CD4-positive, alpha-beta T cell treated with Interferon gamma for 1 hour (primary cell): Measurements from ENCODE around the gene DMRT3.

ENCODE experiments used
- DNase-seq: peaks from one replicate; pipeline ENCODE4 v3.0.0-alpha.2; 2020

The DMRT3 gene

GRCh38 chr9:976258-976942 lies at the start of gene DMRT3:
TSS of gene DMRT3 (plus strand) at chr9:976655. CDS start at chr9:977002, 347 bp downstream.
- no peak for DNase-seq

- DNase-seq: no peak
Measured at GRCh38 chr9:926976-927375, 49.5 kb upstream of the DMRT3 start.

- no peak for DNase-seq
Measured at GRCh38 chr9:928363-929042, 48.0 kb upstream of the DMRT3 start.

- no peak for DNase-seq
Measured at GRCh38 chr9:929719-930118, 46.7 kb upstream of the DMRT3 start.

- no peak for DNase-seq
Measured at GRCh38 chr9:933356-933755, 43.1 kb upstream of the DMRT3 start.

GRCh38 chr9:935348-935965 lies 41.0 kb upstream of the DMRT3 start:
- no peak for DNase-seq

- DNase-seq: no peak
Measured at GRCh38 chr9:942805-943580, 33.5 kb upstream of the DMRT3 start.

GRCh38 chr9:947985-948384 lies 28.5 kb upstream of the DMRT3 start:
- no peak for DNase-seq

GRCh38 chr9:948497-948896 lies 28.0 kb upstream of the DMRT3 start:
- no peak for DNase-seq

GRCh38 chr9:950139-950538 lies 26.3 kb upstream of the DMRT3 start:
- no peak for DNase-seq

GRCh38 chr9:952546-952945 lies 23.9 kb upstream of the DMRT3 start:
- no peak for DNase-seq

GRCh38 chr9:959105-959504 lies 17.4 kb upstream of the DMRT3 start:
- DNase-seq: no peak

GRCh38 chr9:959914-960313 lies 16.5 kb upstream of the DMRT3 start:
- DNase-seq: no peak

GRCh38 chr9:962023-962422 lies 14.4 kb upstream of the DMRT3 start:
- no peak for DNase-seq

GRCh38 chr9:965497-965896 lies 11.0 kb upstream of the DMRT3 start:
- DNase-seq: no peak

- no peak for DNase-seq
Measured at GRCh38 chr9:966870-967269, 9.6 kb upstream of the DMRT3 start.

- DNase-seq: no peak
Measured at GRCh38 chr9:967436-967835, 9.0 kb upstream of the DMRT3 start.

- DNase-seq: no peak
Measured at GRCh38 chr9:967903-968641, 8.4 kb upstream of the DMRT3 start.

GRCh38 chr9:969310-970150 lies 6.9 kb upstream of the DMRT3 start:
- DNase-seq: no peak

- DNase-seq: no peak
Measured at GRCh38 chr9:970151-970996, 6.1 kb upstream of the DMRT3 start.
